Esophagus muscularis mucosa (tissue), 4 donors: ENCODE results near the gene GADL1. TPM values are rescaled to one million over a fixed set of nuclear protein-coding genes. Genes with fewer than 3 reads are reported as not detected.

Experiments
- DNase-seq: peaks from one replicate; pipeline ENCODE4 v3.0.0-alpha.2; 2017; ENCODE audit errors: extremely low spot score
- H3K27ac ChIP-seq, 4 donors: fragments of 200-600 bp; sonication (generic); replicated peaks in 1 of 4; 1 replicate in 3 of 4; 2 replicates in 1 of 4; pipeline ENCODE4 v1.5.1; 2016 to 2019; ENCODE audit warnings: mild to moderate bottlenecking in 1 of 4
- H3K27me3 ChIP-seq, 4 donors: fragments of 200-600 bp; sonication (generic); one replicate each; pipeline versions ENCODE4 v1.5.1 to v1.6.0; 2016 to 2019
- H3K36me3 ChIP-seq, 4 donors: fragments of 200-600 bp; sonication (generic); one replicate each; pipeline ENCODE4 v1.5.1; 2016 to 2019
- H3K4me1 ChIP-seq, 4 donors: fragments of 200-600 bp; sonication (generic); one replicate each; pipeline ENCODE4 v1.5.1; 2016 to 2019
- H3K4me3 ChIP-seq, 4 donors: fragments of 200-600 bp; sonication (generic); 1 replicate in 2 of 4; 2 replicates in 2 of 4; pipeline ENCODE4 v1.5.1; 2016 to 2019; ENCODE audit warnings: mild to moderate bottlenecking in 4 of 4, moderate library complexity in 1 of 4
- H3K9me3 ChIP-seq, 4 donors: fragments of 200-600 bp; sonication (generic); 1 replicate in 3 of 4; 2 replicates in 1 of 4; pipeline ENCODE4 v1.5.1; 2016 to 2019
- CTCF ChIP-seq, 3 experiments: fragments of 200-600 bp in 2 of 3; fragments of 450-650 bp in 1 of 3; sonication (generic) in 2 of 3; IDR thresholded peaks; one replicate each; pipeline ENCODE4 v1.5.1; 2017 to 2019; ENCODE audit warnings: antibody characterized with exemption in 3 of 3, mild to moderate bottlenecking in 2 of 3, moderate library complexity in 1 of 3
- EP300 ChIP-seq: sonication (generic); formaldehyde crosslinking; IDR thresholded peaks from one replicate; pipeline ENCODE4 v1.6.1; 2017; ENCODE audit warnings: antibody characterized with exemption
- POLR2A ChIP-seq: fragments of 450-650 bp; IDR thresholded peaks from one replicate; pipeline ENCODE4 v1.6.1; 2017; ENCODE audit warnings: antibody characterized with exemption, moderate library complexity, mild to moderate bottlenecking, low read depth
- POLR2AphosphoS5 ChIP-seq, 2 donors: sonication (generic); formaldehyde crosslinking; IDR thresholded peaks; one replicate each; pipeline ENCODE4 v1.6.1; 2017; ENCODE audit warnings: antibody characterized with exemption in 2 of 2
- WGBS: methylation state at CpG from one replicate; pipeline ENCODE4 v1.1.5; 2018; 5-methylcytosine and 5-hydroxymethylcytosine counted together
- intact Hi-C: fragments of 100-400 bp; cut with DNase I; formaldehyde crosslinking; loops from one replicate; pipeline ENCODE4 v1.15.1; 2023
- total RNA-seq, 4 donors: library from RNA; depleted of rRNA; stranded (reverse); fragments of >200 nt; gene quantifications; one replicate each; pipeline versions ENCODE4 v1.1.0 to v1.2.1, GENCODE V29; 2016

GADL1 gene
- total RNA-seq = 1 to 10 TPM; 1.7 to 4.6 (median 3.0) TPM

- Histone ChIP-seq H3K27me3 (no peaks in the 10 kb centered on the region), H3K4me3 (peak within 1 kb of the TSS; percentile 65 to 87 (median 74)), H3K9me3 (no peaks in the 10 kb centered on the region), H3K27ac (peak within 1 kb of the TSS; percentile 73 to 79 (median 78)), H3K36me3 (no peaks in the 10 kb centered on the region), H3K4me1 (peaks cover 0 to 27% (median 17%) of the 10 kb centered on the region in 4 donors)
- TF ChIP-seq EP300 (no peak), POLR2AphosphoS5 (IDR thresholded peaks at IDR 0.05) (peak; percentile 7 to 29)
- intact Hi-C loops = no loop called here
- 8% methylated on average over 10 of the region's 38 CpGs for WGBS
- DNase-seq = no peak
Measured at GRCh38 chr3:30894521-30895251, at the start of gene GADL1. GADL1 (minus strand) TSS chr3:30894661; CDS start chr3:30894614, 47 bp downstream.

- Histone ChIP-seq H3K4me1 (no peaks in the 10 kb centered on the region), H3K27ac (no peak overlapping the region), H3K36me3 (no peaks in the 10 kb centered on the region), H3K27me3 (no peaks in the 10 kb centered on the region), H3K9me3 (no peaks in the 10 kb centered on the region), H3K4me3 (no peak overlapping the region)
- DNase-seq = no peak
- TF ChIP-seq POLR2A (no peak), EP300 (no peak), CTCF (IDR thresholded peaks at IDR 0.05) (no peak), POLR2AphosphoS5 (IDR thresholded peaks at IDR 0.05) (no peak)
- intact Hi-C loops = no loop called here
- WGBS = 75% methylated on average over 2 of the region's 2 CpGs
Measured at GRCh38 chr3:30944124-30944523, 49.7 kb upstream of the GADL1 start.

GRCh38 chr3:30943206-30943605 is 48.7 kb upstream of the GADL1 start:
- no peaks in the 10 kb centered on the region for H3K9me3 ChIP-seq
- H3K27ac ChIP-seq = no peak overlapping the region
- no peak for DNase-seq
- no peak overlapping the region for H3K4me3 ChIP-seq
- H3K27me3 ChIP-seq = no peaks in the 10 kb centered on the region
- TF ChIP-seq CTCF (IDR thresholded peaks at IDR 0.05) (no peak), POLR2A (no peak), POLR2AphosphoS5 (IDR thresholded peaks at IDR 0.05) (no peak), EP300 (no peak)
- intact Hi-C loops = no loop called here
- H3K4me1 ChIP-seq = no peaks in the 10 kb centered on the region
- no peaks in the 10 kb centered on the region for H3K36me3 ChIP-seq
- 89% methylated on average over 6 of the region's 6 CpGs for WGBS

GRCh38 chr3:30941342-30941741 is 46.9 kb upstream of the GADL1 start:
- H3K4me3 ChIP-seq = no peak overlapping the region
- intact Hi-C loops = no loop called here
- H3K27me3 ChIP-seq = no peaks in the 10 kb centered on the region
- TF ChIP-seq POLR2A = no peak
- WGBS = 83% methylated on average over 2 of the region's 2 CpGs
- H3K9me3 ChIP-seq = no peaks in the 10 kb centered on the region
- H3K27ac ChIP-seq = no peak overlapping the region
- no peaks in the 10 kb centered on the region for H3K4me1 ChIP-seq
- DNase-seq = no peak
- H3K36me3 ChIP-seq = no peaks in the 10 kb centered on the region

GRCh38 chr3:30940740-30941139 is 46.3 kb upstream of the GADL1 start:
- 95% methylated on average over 2 of the region's 2 CpGs for WGBS
- DNase-seq = no peak
- Histone ChIP-seq H3K27ac (no peak overlapping the region), H3K4me1 (no peaks in the 10 kb centered on the region), H3K4me3 (no peak overlapping the region), H3K36me3 (no peaks in the 10 kb centered on the region), H3K27me3 (no peaks in the 10 kb centered on the region), H3K9me3 (no peaks in the 10 kb centered on the region)
- no peak for TF ChIP-seq CTCF (IDR thresholded peaks at IDR 0.05)
- TF ChIP-seq POLR2AphosphoS5 (IDR thresholded peaks at IDR 0.05) = no peak
- no peak for TF ChIP-seq POLR2A
- intact Hi-C loops = no loop called here

GRCh38 chr3:30934208-30934550 is 39.7 kb upstream of the GADL1 start:
- H3K36me3 ChIP-seq = no peaks in the 10 kb centered on the region
- peaks cover 0 to 12% (median 6%) of the 10 kb centered on the region in 4 donors for H3K4me1 ChIP-seq
- peak overlapping the region in 1 of 4 donors; percentile 24 for H3K4me3 ChIP-seq
- no peak for DNase-seq
- WGBS = 26% methylated on average over 6 of the region's 6 CpGs
- intact Hi-C loops = loop anchor here (5.0 kb wide), 1 partner anchor 162 kb away; no protein-coding TSS in a partner anchor
- no peak overlapping the region for H3K27ac ChIP-seq
- H3K27me3 ChIP-seq = no peaks in the 10 kb centered on the region
- TF ChIP-seq CTCF (IDR thresholded peaks at IDR 0.05) (peak; percentile 45 to 63 (median 51)), EP300 (no peak)
- no peaks in the 10 kb centered on the region for H3K9me3 ChIP-seq
